KMS-11 (cell line): Measurements from ENCODE around the gene NCAM1.

Experiments used
- H2AFZ ChIP-seq: fragments of 200-600 bp; sonication (generic); 2 replicates; pipeline ENCODE4 v1.6.1; 2016; ENCODE audit warnings: antibody characterized with exemption, mixed run types, low read depth
- H3K27ac ChIP-seq: fragments of 200-600 bp; sonication (generic); 2 replicates; pipeline ENCODE4 v1.6.1; 2016; ENCODE audit warnings: mild to moderate bottlenecking, mixed run types
- H3K27me3 ChIP-seq: fragments of 200-600 bp; sonication (generic); 2 replicates; pipeline ENCODE4 v1.6.1; 2017; ENCODE audit warnings: mild to moderate bottlenecking, low read depth, mixed run types, moderate library complexity; ENCODE audit not compliant: insufficient read depth
- H3K36me3 ChIP-seq: fragments of 200-600 bp; sonication (generic); 2 replicates; pipeline ENCODE4 v1.6.1; 2017; ENCODE audit warnings: mild to moderate bottlenecking, mixed run types; ENCODE audit not compliant: insufficient read depth
- H3K4me1 ChIP-seq: fragments of 200-600 bp; sonication (generic); 2 replicates; pipeline ENCODE4 v1.6.1; 2016; ENCODE audit warnings: mild to moderate bottlenecking, low read depth, mixed run types; ENCODE audit not compliant: poor library complexity, severe bottlenecking
- H3K4me2 ChIP-seq: fragments of 200-600 bp; sonication (generic); 2 replicates; pipeline ENCODE4 v1.7.0; 2016; ENCODE audit warnings: mild to moderate bottlenecking, mixed run types
- H3K4me3 ChIP-seq: fragments of 200-600 bp; sonication (generic); IDR thresholded peaks from 2 replicates; pipeline ENCODE4 v1.6.1; 2017; ENCODE audit warnings: low read depth, low read length, mixed read lengths; ENCODE audit not compliant: insufficient read depth
- H3K79me2 ChIP-seq: fragments of 200-600 bp; sonication (generic); 2 replicates; pipeline ENCODE4 v1.6.1; 2016; ENCODE audit warnings: low read depth, mixed run types; ENCODE audit not compliant: insufficient read depth
- H3K9ac ChIP-seq: fragments of 200-600 bp; sonication (generic); 2 replicates; pipeline ENCODE4 v1.6.1; 2016; ENCODE audit warnings: mild to moderate bottlenecking, mixed run types
- H4K20me1 ChIP-seq: fragments of 200-600 bp; sonication (generic); 2 replicates; pipeline ENCODE4 v1.6.1; 2016; ENCODE audit warnings: mild to moderate bottlenecking, mixed run types; ENCODE audit not compliant: insufficient read depth
- CTCF ChIP-seq: fragments of 200-600 bp; sonication (generic); conservative IDR thresholded peaks from 2 replicates; pipeline ENCODE4 v1.6.1; 2017; ENCODE audit warnings: low read depth, mild to moderate bottlenecking, antibody characterized with exemption, low read length, moderate library complexity, mixed read lengths

Gene NCAM1

GRCh38 chr11:113016905-113017304 is 55.7 kb downstream of the NCAM1 start:
- Histone ChIP-seq H4K20me1 (no peaks in the 10 kb centered on the region), H3K4me3 (no peak overlapping the region), H3K79me2 (no peaks in the 10 kb centered on the region), H3K4me2 (no peak overlapping the region), H2AFZ (no peak overlapping the region), H3K27me3 (no peaks in the 10 kb centered on the region), H3K36me3 (no peaks in the 10 kb centered on the region), H3K9ac (no peak overlapping the region), H3K27ac (no peak overlapping the region), H3K4me1 (no peaks in the 10 kb centered on the region)
- no peak for TF ChIP-seq CTCF

- Histone ChIP-seq H3K4me1 (no peaks in the 10 kb centered on the region), H3K9ac (no peak overlapping the region), H3K27me3 (no peaks in the 10 kb centered on the region), H3K79me2 (no peaks in the 10 kb centered on the region), H2AFZ (no peak overlapping the region), H3K4me3 (no peak overlapping the region), H3K4me2 (no peak overlapping the region), H3K27ac (no peak overlapping the region), H3K36me3 (no peaks in the 10 kb centered on the region), H4K20me1 (no peaks in the 10 kb centered on the region)
- TF ChIP-seq CTCF: no peak
Measured at GRCh38 chr11:113018913-113019312, 57.7 kb downstream of the NCAM1 start.

- Histone ChIP-seq H3K36me3 (no peaks in the 10 kb centered on the region), H3K79me2 (no peaks in the 10 kb centered on the region), H4K20me1 (no peaks in the 10 kb centered on the region), H3K4me1 (no peaks in the 10 kb centered on the region), H3K4me2 (no peak overlapping the region), H3K27me3 (no peaks in the 10 kb centered on the region), H3K27ac (no peak overlapping the region), H3K9ac (no peak overlapping the region), H3K4me3 (no peak overlapping the region), H2AFZ (no peak overlapping the region)
- TF ChIP-seq CTCF: no peak
Measured at GRCh38 chr11:113019711-113020110, 58.5 kb downstream of the NCAM1 start.

- no peak overlapping the region for H3K9ac ChIP-seq
- H3K4me1 ChIP-seq: no peaks in the 10 kb centered on the region
- no peak overlapping the region for H3K4me2 ChIP-seq
- no peak for TF ChIP-seq CTCF
- no peak overlapping the region for H2AFZ ChIP-seq
- no peaks in the 10 kb centered on the region for H4K20me1 ChIP-seq
- no peaks in the 10 kb centered on the region for H3K36me3 ChIP-seq
- no peak overlapping the region for H3K4me3 ChIP-seq
- H3K27me3 ChIP-seq: no peaks in the 10 kb centered on the region
- no peak overlapping the region for H3K27ac ChIP-seq
- H3K79me2 ChIP-seq: no peaks in the 10 kb centered on the region
Measured at GRCh38 chr11:113021111-113021510, 59.9 kb downstream of the NCAM1 start.

- Histone ChIP-seq H3K9ac (no peak overlapping the region), H3K4me1 (no peaks in the 10 kb centered on the region), H3K79me2 (no peaks in the 10 kb centered on the region), H2AFZ (no peak overlapping the region), H3K36me3 (no peaks in the 10 kb centered on the region), H3K4me2 (no peak overlapping the region), H4K20me1 (no peaks in the 10 kb centered on the region), H3K27ac (no peak overlapping the region), H3K27me3 (no peaks in the 10 kb centered on the region), H3K4me3 (no peak overlapping the region)
- TF ChIP-seq CTCF: no peak
Measured at GRCh38 chr11:113022262-113022661, 61.0 kb downstream of the NCAM1 start.
